Measurements from ENCODE around the gene SUPT4H1. TPM values are rescaled to one million over a fixed set of nuclear protein-coding genes. Genes with fewer than 3 reads are reported as not detected.
A peak's percentile ranks its signal among the peaks of the same experiment; 100 is the strongest.

Gene SUPT4H1
- total and polyA plus RNA-seq, 2 experiments from 2014 or later, result 82.2 to 83.7 TPM

- Mint-ChIP-seq H3K27me3 (ENCODE audit: insufficient read depth, low read depth, poor library complexity) (peaks cover 6% of the 10 kb centered on the region), H3K36me3 (ENCODE audit: low read depth) (no peaks in the 10 kb centered on the region), H3K4me3 (peak overlapping the region; percentile 9; the same call in 1 of the 3 replicates), H3K27ac (no peak overlapping the region), H3K4me1 (peaks cover 35% of the 10 kb centered on the region), H3K9me3 (no peaks in the 10 kb centered on the region)
- H2AFZ ChIP-seq, result no peak overlapping the region
- TF ChIP-seq ZNF462 (CRISPR knock-in tag; IDR thresholded peaks at IDR 0.05) (no peak), REST (IDR thresholded peaks at IDR 0.05; ENCODE audit: unreplicated experiment) (no peak), NANOG (IDR thresholded peaks at IDR 0.05; ENCODE audit: borderline replicate concordance) (no peak), EZH2phosphoT487 (IDR thresholded peaks at IDR 0.05; ENCODE audit: unreplicated experiment) (no peak), ETS1 (IDR thresholded peaks at IDR 0.05) (no peak), CREB1 (CRISPR knock-in tag; IDR thresholded peaks at IDR 0.05; ENCODE audit: low read depth) (no peak), EZH2 (IDR thresholded peaks at IDR 0.05; ENCODE audit: low read depth, unreplicated experiment) (no peak), JUNB (IDR thresholded peaks at IDR 0.05; ENCODE audit: unreplicated experiment) (no peak), ZNF331 (CRISPR knock-in tag; IDR thresholded peaks at IDR 0.05; ENCODE audit: low read depth) (no peak), CTCF (conservative IDR thresholded peaks at IDR 0.05; ENCODE audit: low read depth in 2 of 2) (no peak)
- H3K4me1 ChIP-seq (ENCODE audit: insufficient read depth), result peaks cover 21% of the 10 kb centered on the region
- H3K4me2 ChIP-seq, result 0 out of 2 replicates have a peak overlapping the region, but pooled peaks have one; percentile 3
- no peak overlapping the region for H3K27ac ChIP-seq (ENCODE audit: low read depth)
- H3K27me3 ChIP-seq (ENCODE audit: insufficient read depth), result no peaks in the 10 kb centered on the region
- H3K4me3 ChIP-seq, result no peak overlapping the region
- H3K9me2 ChIP-seq (ENCODE audit: insufficient read depth), result no peaks in the 10 kb centered on the region
- H4K20me1 ChIP-seq (replicated peaks; ENCODE audit: insufficient read depth), result no peaks in the 10 kb centered on the region
- DNase-seq (ENCODE audit: low spot score) (peak; percentile 46), ATAC-seq (peak; percentile 42)
- H3K36me3 ChIP-seq (ENCODE audit: insufficient read depth), result no peaks in the 10 kb centered on the region
- H3F3A ChIP-seq (replicated peaks; ENCODE audit: low read depth), result no peaks in the 10 kb centered on the region
- no peaks in the 10 kb centered on the region for H3K79me2 ChIP-seq (replicated peaks; ENCODE audit: insufficient read depth)
Measured at GRCh38 chr17:58377093-58377601, 25.1 kb upstream of the SUPT4H1 start.
